Endothelial cell (in vitro differentiated cells): ENCODE measurements around the gene NECAB3. TPM values are rescaled to one million over a fixed set of nuclear protein-coding genes. Genes with fewer than 3 reads are reported as not detected.
A peak's percentile ranks its signal among the peaks of the same experiment; 100 is the strongest.

Experiments used
- DNase-seq: peaks from one replicate; pipeline ENCODE4 v3.0.0; 2021; ENCODE audit warnings: low spot score
- H3K27ac Mint-ChIP-seq: one replicate; pipeline ENCODE4 v1.8.0; 2021; ENCODE audit warnings: mixed read lengths, inconsistent platforms; ENCODE audit not compliant: unreplicated experiment
- H3K27me3 Mint-ChIP-seq: one replicate; pipeline ENCODE4 v1.8.0; 2021; ENCODE audit warnings: mild to moderate bottlenecking, moderate library complexity, mixed read lengths, inconsistent platforms; ENCODE audit not compliant: unreplicated experiment
- H3K36me3 Mint-ChIP-seq: one replicate; pipeline ENCODE4 v1.8.0; 2021; ENCODE audit warnings: mild to moderate bottlenecking, low read depth, mixed read lengths, inconsistent platforms; ENCODE audit not compliant: unreplicated experiment
- H3K4me1 Mint-ChIP-seq: one replicate; pipeline ENCODE4 v1.8.0; 2021; ENCODE audit warnings: mild to moderate bottlenecking, mixed read lengths, inconsistent platforms; ENCODE audit not compliant: unreplicated experiment
- H3K4me3 Mint-ChIP-seq: one replicate; pipeline ENCODE4 v1.8.0; 2021; ENCODE audit warnings: mild to moderate bottlenecking, mixed read lengths, inconsistent platforms; ENCODE audit not compliant: unreplicated experiment
- H3K9me3 Mint-ChIP-seq: one replicate; pipeline ENCODE4 v1.8.0; 2021; ENCODE audit warnings: mixed read lengths, inconsistent platforms; ENCODE audit not compliant: unreplicated experiment
- total RNA-seq: library from RNA; stranded (reverse); fragmentation: NEBNext Ultra II Directional; extraction: Animal tissue kit (Norgen Biotek cat#: 25700); gene quantifications from one replicate; pipeline ENCODE4 v1.2.1, GENCODE V29; 2021; ENCODE audit not compliant: unreplicated experiment
- TF ChIP-seq, protein P1 (sequence below): fragments of 200-600 bp; sonication (generic); IDR thresholded peaks from one replicate; pipeline ENCODE4 v1.5.0; 2021; ENCODE audit warnings: antibody characterized with exemption; ENCODE audit not compliant: unreplicated experiment

The NECAB3 gene
- total RNA-seq, 1 donor from 2014 or later = 9.8 TPM

DNA sequence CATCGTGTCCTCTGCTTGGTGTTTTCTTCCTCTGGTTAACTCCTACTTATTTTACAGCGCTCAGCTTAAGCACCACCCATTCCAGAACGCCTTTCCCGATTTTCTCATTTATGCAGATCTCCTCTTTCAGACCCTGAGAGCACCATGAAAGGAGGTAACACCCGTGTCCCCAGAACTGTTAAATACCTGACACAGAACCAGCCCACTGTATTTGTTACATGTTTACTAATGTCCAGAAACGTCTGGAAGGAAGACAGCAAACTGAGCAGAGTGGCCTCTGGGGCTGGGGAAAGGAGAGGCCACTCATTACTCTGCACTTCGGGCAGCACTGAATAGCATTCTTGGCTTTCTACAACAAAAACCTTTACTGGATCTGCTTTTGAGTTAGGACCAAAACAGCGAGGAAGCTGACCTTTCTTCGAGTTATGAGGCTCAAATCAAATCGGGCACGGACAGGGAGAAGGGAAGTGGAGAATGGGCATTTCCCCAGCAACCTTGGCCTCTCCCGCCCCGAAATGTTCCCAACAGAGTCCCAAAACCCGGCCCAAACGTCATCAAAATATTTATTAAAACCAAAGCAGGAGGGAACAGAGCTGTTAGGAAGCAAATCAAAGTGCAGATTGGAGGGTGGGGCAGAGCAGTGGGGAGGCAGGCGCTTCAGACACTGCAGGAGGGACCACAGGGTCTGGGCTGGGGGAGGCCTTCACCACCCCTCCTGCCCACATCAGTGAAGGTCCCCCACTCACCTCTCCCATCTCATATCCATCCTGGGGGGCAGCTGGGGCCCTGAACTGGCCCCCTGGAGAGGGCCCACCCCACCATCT is 1.1 kb upstream of the NECAB3 start:
- H3K27ac Mint-ChIP-seq = peak overlapping the region; percentile 64
- peak overlapping the region; percentile 93 for H3K4me3 Mint-ChIP-seq
- no peaks in the 10 kb centered on the region for H3K9me3 Mint-ChIP-seq
- H3K27me3 Mint-ChIP-seq = peaks cover 12% of the 10 kb centered on the region
- TF ChIP-seq, protein P1, sequence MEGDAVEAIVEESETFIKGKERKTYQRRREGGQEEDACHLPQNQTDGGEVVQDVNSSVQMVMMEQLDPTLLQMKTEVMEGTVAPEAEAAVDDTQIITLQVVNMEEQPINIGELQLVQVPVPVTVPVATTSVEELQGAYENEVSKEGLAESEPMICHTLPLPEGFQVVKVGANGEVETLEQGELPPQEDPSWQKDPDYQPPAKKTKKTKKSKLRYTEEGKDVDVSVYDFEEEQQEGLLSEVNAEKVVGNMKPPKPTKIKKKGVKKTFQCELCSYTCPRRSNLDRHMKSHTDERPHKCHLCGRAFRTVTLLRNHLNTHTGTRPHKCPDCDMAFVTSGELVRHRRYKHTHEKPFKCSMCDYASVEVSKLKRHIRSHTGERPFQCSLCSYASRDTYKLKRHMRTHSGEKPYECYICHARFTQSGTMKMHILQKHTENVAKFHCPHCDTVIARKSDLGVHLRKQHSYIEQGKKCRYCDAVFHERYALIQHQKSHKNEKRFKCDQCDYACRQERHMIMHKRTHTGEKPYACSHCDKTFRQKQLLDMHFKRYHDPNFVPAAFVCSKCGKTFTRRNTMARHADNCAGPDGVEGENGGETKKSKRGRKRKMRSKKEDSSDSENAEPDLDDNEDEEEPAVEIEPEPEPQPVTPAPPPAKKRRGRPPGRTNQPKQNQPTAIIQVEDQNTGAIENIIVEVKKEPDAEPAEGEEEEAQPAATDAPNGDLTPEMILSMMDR = no peak
- peaks cover 14% of the 10 kb centered on the region for H3K4me1 Mint-ChIP-seq
- DNase-seq = no peak
- H3K36me3 Mint-ChIP-seq = peaks cover 8% of the 10 kb centered on the region

DNA sequence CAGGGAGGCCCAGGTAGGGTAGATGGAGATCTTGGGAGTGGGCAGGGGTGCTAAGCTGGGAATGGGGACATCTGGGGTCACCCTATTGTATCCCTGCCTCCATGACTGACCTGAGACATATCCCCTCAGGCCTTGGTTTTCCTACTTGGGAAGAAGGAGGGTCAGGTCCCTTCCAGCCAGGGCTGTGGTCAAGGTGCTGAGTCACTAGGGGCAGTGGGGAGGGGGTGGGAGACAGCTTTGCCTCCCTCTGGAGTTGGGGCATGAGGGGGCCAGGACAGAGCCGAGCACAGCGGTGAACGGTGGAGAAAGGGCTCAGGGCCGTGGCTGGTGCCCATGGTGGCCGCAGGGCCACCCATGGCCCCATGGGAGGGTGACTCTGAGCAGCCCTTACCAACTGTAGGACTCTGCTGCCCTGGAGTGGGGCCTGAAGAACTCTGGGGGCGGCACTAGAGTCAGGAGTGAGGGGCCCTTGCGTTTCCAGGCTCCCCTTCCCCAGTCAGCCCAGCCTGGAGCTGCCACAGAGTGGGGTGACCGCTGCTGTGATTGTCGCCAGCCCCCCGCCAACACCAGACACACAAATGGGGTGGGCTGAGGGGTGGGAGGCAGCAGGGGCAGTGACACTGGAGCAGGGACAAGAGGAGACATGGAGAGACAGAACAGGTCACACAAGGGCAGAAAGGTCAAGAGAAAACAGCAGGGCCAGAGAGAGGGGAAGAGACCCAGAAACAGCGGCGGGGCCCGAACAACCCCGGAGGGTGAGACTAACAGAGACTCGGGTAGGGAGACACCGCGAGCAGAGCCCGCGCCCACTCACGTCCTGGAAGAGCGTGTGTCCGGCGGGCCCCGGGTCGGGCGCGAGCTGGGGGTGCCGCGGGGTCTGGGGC is 576 bp downstream of the NECAB3 start:
- Mint-ChIP-seq H3K4me1 (peaks cover 17% of the 10 kb centered on the region), H3K27me3 (peaks cover 12% of the 10 kb centered on the region), H3K27ac (no peak overlapping the region), H3K9me3 (no peaks in the 10 kb centered on the region), H3K36me3 (peaks cover 7% of the 10 kb centered on the region), H3K4me3 (peak overlapping the region; percentile 91)
- no peak for DNase-seq
- TF ChIP-seq, protein P1 = no peak

DNA sequence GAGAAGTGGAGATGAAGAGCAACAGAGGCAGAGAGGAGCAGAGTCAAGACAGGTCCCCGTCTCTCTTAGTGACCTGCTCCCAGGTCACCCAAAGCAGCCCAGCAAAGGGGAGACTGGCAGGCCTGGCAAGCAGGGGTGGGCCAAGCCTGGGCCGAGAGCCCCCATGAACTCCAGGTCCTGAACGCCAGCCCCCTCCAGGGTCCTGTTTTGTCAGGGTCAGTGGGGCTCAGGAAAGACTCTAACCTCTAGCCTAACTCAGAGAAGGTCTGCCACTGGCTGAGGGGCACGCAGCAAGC is 1.2 kb downstream of the NECAB3 start:
- Mint-ChIP-seq H3K27ac (no peak overlapping the region), H3K4me1 (peaks cover 17% of the 10 kb centered on the region), H3K9me3 (no peaks in the 10 kb centered on the region), H3K4me3 (peak overlapping the region; percentile 91), H3K36me3 (peaks cover 10% of the 10 kb centered on the region), H3K27me3 (peaks cover 13% of the 10 kb centered on the region)
- DNase-seq = no peak
- TF ChIP-seq, protein P1 = no peak

DNA sequence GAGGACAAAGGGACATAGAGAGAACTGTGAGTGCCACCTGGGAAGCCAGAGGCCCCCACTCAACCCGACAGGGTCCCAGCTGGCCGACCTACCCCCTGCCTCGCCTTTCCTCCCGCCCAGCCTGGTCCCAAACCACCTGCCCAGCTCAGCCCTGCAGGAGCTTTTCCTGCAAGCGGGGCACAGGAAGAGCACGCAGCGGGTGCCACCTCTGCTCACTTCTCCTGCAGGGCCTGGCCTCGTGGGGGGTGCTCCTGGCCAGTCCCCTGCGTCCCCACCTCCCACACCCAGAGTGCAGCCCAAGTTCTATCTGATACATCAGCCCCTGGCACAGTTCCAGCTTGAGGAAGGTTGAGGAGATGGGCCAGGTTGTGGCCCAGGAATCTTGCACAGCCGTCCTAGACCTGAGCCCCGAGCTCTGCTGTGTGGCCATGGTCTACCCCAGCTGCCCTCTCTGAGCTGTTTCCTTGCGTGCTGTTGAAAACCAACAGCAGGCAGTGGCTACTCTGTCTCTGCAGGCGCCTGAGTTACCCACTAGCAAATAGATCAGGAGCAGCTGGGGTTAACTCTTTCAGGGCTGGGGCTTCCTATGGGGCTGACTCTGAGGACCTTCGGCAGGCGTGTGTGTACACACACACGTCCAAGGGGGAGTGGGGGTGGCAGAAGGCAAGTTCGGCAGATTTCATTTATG is 1.7 kb downstream of the NECAB3 start:
- peak overlapping the region; percentile 91 for H3K4me3 Mint-ChIP-seq
- peaks cover 13% of the 10 kb centered on the region for H3K27me3 Mint-ChIP-seq
- no peak for DNase-seq
- no peaks in the 10 kb centered on the region for H3K9me3 Mint-ChIP-seq
- no peak overlapping the region for H3K27ac Mint-ChIP-seq
- H3K4me1 Mint-ChIP-seq = peaks cover 17% of the 10 kb centered on the region
- peaks cover 10% of the 10 kb centered on the region for H3K36me3 Mint-ChIP-seq
- TF ChIP-seq, protein P1 = no peak
